ENCODE data around the gene CDK14.

The CDK14 gene

DNA sequence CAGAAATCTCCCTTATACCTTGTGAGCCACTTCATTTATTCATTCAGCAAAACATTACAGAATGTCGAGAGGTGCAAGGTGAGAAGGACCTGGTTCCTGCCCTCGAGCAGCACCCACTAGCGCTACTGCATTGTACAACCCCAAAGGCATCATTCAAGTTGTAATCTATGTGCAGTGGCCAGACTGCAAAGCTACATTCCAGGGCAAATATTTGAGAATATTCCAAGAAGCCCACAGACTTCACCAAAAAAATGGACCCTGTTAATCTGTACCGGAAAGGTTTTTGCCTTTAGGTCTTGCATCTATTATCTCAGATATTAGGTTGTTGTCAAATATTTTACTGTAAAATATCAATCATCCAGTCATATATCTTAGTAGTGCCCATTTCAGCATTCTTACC lies 372.8 kb downstream of the CDK14 start:
- no peaks in the 10 kb centered on the region for H3K27me3 ChIP-seq (ENCODE audit: insufficient read depth, poor library complexity, severe bottlenecking)
- no peak for TF ChIP-seq GABPA (IDR thresholded peaks at IDR 0.05; ENCODE audit: low read depth)
- TF ChIP-seq SPI1 (IDR thresholded peaks at IDR 0.05; ENCODE audit: borderline replicate concordance, low read depth): no peak
- no peak for TF ChIP-seq POLR2AphosphoS5 (IDR thresholded peaks at IDR 0.05; ENCODE audit: low read depth)
- TF ChIP-seq, protein P1, sequence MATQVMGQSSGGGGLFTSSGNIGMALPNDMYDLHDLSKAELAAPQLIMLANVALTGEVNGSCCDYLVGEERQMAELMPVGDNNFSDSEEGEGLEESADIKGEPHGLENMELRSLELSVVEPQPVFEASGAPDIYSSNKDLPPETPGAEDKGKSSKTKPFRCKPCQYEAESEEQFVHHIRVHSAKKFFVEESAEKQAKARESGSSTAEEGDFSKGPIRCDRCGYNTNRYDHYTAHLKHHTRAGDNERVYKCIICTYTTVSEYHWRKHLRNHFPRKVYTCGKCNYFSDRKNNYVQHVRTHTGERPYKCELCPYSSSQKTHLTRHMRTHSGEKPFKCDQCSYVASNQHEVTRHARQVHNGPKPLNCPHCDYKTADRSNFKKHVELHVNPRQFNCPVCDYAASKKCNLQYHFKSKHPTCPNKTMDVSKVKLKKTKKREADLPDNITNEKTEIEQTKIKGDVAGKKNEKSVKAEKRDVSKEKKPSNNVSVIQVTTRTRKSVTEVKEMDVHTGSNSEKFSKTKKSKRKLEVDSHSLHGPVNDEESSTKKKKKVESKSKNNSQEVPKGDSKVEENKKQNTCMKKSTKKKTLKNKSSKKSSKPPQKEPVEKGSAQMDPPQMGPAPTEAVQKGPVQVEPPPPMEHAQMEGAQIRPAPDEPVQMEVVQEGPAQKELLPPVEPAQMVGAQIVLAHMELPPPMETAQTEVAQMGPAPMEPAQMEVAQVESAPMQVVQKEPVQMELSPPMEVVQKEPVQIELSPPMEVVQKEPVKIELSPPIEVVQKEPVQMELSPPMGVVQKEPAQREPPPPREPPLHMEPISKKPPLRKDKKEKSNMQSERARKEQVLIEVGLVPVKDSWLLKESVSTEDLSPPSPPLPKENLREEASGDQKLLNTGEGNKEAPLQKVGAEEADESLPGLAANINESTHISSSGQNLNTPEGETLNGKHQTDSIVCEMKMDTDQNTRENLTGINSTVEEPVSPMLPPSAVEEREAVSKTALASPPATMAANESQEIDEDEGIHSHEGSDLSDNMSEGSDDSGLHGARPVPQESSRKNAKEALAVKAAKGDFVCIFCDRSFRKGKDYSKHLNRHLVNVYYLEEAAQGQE (IDR thresholded peaks at IDR 0.05; ENCODE audit: insufficient replicate concordance, low read depth): no peak
- TF ChIP-seq, protein P2, sequence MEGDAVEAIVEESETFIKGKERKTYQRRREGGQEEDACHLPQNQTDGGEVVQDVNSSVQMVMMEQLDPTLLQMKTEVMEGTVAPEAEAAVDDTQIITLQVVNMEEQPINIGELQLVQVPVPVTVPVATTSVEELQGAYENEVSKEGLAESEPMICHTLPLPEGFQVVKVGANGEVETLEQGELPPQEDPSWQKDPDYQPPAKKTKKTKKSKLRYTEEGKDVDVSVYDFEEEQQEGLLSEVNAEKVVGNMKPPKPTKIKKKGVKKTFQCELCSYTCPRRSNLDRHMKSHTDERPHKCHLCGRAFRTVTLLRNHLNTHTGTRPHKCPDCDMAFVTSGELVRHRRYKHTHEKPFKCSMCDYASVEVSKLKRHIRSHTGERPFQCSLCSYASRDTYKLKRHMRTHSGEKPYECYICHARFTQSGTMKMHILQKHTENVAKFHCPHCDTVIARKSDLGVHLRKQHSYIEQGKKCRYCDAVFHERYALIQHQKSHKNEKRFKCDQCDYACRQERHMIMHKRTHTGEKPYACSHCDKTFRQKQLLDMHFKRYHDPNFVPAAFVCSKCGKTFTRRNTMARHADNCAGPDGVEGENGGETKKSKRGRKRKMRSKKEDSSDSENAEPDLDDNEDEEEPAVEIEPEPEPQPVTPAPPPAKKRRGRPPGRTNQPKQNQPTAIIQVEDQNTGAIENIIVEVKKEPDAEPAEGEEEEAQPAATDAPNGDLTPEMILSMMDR (IDR thresholded peaks at IDR 0.05; ENCODE audit: insufficient read depth, low read length): no peak
- no peak for DNase-seq (ENCODE audit: low read depth in 1 of 2, low spot score in 1 of 2)
- H3K27ac ChIP-seq (replicated peaks): no peak overlapping the region
- no peak overlapping the region for H3K4me3 ChIP-seq (replicated peaks; ENCODE audit: insufficient read depth, low read length)

DNA sequence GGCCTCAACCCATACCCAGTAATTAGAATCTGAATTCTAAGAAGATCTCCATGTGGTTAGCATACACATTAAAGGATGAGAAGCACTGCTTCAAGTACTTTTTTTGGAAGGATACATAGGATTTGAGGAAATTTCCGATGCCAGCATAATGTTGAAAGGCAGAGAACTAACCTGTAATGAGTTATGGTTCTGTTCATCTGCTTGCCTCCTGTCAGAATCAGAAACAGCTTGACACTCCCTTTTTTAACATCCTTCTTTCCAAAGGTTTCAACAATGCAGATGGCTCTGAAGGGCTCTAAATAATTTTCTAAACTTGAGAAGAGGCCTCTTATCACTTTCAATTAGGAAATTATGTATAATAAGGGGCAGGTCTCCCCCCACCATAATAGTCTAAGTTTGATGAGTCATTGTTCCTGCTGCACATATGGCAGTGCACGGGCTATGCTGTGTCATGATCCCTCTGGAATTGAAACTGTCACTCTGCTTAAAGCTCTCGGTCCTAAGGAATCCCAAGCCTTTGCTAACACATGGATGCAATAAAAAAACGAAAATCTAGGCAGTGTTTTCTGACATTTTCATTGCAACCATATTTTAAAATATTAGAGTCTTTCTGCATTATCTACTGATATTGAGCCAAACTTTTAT lies 376.9 kb downstream of the CDK14 start:
- Histone ChIP-seq H3K27me3 (ENCODE audit: insufficient read depth, poor library complexity, severe bottlenecking) (no peaks in the 10 kb centered on the region), H3K4me3 (replicated peaks; ENCODE audit: insufficient read depth, low read length) (no peak overlapping the region), H3K27ac (replicated peaks) (no peak overlapping the region)
- TF ChIP-seq, protein P2 (IDR thresholded peaks at IDR 0.05; ENCODE audit: insufficient read depth, low read length): no peak
- TF ChIP-seq SPI1 (IDR thresholded peaks at IDR 0.05; ENCODE audit: borderline replicate concordance, low read depth) (no peak), POLR2AphosphoS5 (IDR thresholded peaks at IDR 0.05; ENCODE audit: low read depth) (no peak), GABPA (IDR thresholded peaks at IDR 0.05; ENCODE audit: low read depth) (no peak)
- TF ChIP-seq, protein P1 (IDR thresholded peaks at IDR 0.05; ENCODE audit: insufficient replicate concordance, low read depth): no peak
- no peak for DNase-seq (ENCODE audit: low read depth in 1 of 2, low spot score in 1 of 2)

DNA sequence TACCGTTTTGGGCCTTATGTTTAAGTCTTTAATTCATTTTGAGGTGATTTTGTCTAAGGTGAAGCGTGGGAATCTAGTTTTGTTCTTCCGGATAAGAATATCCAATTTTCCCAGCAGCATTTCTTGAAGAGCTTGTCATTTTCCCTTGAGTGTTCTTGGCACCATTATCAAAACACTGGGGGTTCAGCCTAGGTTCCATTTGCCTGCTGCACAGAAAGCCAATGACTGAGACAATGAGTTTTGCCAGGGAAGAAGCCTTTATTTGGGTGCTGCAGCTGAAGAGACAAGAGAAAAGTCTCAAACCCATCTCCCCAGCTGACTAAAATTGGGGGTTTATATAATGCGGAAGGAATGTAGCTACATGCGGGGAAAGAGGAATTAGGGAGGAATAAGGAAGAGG lies 380.9 kb downstream of the CDK14 start:
- H3K27ac ChIP-seq (replicated peaks): no peak overlapping the region
- H3K27me3 ChIP-seq (ENCODE audit: insufficient read depth, poor library complexity, severe bottlenecking): no peaks in the 10 kb centered on the region
- TF ChIP-seq POLR2AphosphoS5 (IDR thresholded peaks at IDR 0.05; ENCODE audit: low read depth) (no peak), SPI1 (IDR thresholded peaks at IDR 0.05; ENCODE audit: borderline replicate concordance, low read depth) (no peak), GABPA (IDR thresholded peaks at IDR 0.05; ENCODE audit: low read depth) (no peak)
- TF ChIP-seq, protein P2 (IDR thresholded peaks at IDR 0.05; ENCODE audit: insufficient read depth, low read length): no peak
- TF ChIP-seq, protein P1 (IDR thresholded peaks at IDR 0.05; ENCODE audit: insufficient replicate concordance, low read depth): no peak
- no peak for DNase-seq (ENCODE audit: low read depth in 1 of 2, low spot score in 1 of 2)
- no peak overlapping the region for H3K4me3 ChIP-seq (replicated peaks; ENCODE audit: insufficient read depth, low read length)
